Esophagus mucosa (tissue), 1 donor: Measurements from ENCODE around the gene MFAP2. TPM values are rescaled to one million over a fixed set of nuclear protein-coding genes. Genes with fewer than 3 reads are reported as not detected.
"Not testable (repeated sequence)": the region's sequence is repeated elsewhere in the genome, so short reads cannot be mapped to it uniquely, and the experiment has no call there.

Experiments used
- ATAC-seq: fragments of 200-7000 bp; cut with Tn5 transposase; one replicate; pipeline ENCODE4 v1.9.1; 2020
- total RNA-seq: library from RNA; stranded (reverse); gene quantifications from one replicate; pipeline ENCODE4 v1.2.4, GENCODE V29; 2023
- donor health status: DM: yes; HTN: yes; CAD: no.

The MFAP2 gene
- total RNA-seq, 1 donor from 2014 or later: 5.3 TPM

- ATAC-seq: no peak
These were observed 21.9 kb downstream of the MFAP2 start for GRCh38 chr1:16958475-16958874.

DNA sequence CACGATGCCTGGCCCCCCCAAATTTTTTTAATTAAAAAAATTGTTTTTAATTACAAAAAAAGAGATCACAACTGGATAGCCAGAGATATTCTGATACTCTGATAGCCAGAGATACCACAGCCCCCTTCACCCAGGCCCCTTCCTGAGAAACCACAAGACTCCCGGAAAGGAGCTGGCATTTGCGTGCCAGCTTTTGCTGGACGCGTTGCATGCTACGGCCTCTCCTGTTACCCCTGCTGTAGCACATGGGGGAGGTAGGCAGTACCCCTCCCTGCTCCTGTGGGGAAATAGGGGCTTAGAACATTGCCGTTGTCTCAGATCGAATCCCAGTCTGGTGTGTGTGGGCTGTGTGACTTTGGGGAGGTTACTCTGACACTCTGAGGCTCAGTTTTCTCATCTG, 22.7 kb downstream of the MFAP2 start:
- no peak for ATAC-seq

DNA sequence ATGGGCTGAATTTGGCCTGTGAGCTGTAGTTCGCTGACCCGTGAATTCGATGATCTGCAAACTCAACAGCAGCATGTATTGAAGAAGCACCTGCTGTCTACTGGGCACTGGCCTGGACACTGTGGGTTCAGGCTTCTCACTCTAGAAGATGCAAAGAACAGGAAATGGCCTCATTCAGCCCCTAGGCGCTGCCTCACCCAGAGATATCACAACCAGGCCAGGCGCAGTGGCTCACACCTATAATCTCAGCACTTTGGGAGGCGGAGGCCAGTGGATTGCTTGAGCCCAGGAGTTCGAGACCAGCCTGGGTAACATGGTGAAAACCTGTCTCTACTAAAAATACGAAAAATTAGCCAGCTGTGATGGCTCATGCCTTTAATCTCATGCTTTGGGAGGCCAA, 23.6 kb downstream of the MFAP2 start:
- no peak for ATAC-seq

DNA sequence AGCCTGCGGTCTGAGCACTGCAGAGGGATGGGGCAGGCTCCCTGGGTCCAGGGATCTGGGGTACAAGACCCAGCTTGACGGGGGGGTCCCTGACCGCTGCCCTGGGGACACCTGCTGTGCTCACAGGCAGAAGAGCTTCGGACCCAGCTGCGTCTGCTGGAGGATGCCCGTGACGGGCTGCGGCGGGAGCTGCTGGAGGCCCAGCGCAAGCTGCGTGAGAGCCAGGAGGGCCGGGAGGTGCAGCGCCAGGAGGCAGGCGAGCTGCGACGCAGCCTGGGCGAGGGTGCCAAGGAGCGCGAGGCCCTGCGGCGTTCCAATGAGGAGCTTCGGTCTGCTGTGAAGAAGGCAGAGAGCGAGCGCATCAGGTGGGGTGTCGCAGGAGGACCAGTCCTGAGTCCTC, 25.2 kb downstream of the MFAP2 start:
- ATAC-seq: no peak

DNA sequence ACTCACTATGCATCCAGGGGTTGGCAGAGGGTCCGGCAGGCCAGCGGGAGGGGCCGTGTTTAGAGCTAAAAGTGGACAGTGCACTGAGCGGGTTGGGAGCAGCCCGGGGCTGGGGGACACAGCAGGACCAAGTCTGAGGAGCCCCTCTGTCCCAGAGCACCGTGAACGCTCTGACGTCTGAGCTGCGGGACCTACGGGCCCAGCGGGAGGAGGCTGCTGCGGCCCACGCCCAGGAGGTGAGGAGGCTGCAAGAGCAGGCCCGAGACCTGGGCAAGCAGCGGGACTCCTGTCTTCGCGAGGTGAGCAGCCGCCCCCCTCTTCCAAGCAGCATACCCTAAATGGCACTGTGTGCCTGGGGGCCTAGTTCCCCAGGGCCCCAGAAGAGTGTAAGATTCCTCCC, 25.8 kb downstream of the MFAP2 start:
- no peak for ATAC-seq

GRCh38 chr1:16952376-16952775, 28.0 kb downstream of the MFAP2 start:
- ATAC-seq: not testable (repeated sequence)

DNA sequence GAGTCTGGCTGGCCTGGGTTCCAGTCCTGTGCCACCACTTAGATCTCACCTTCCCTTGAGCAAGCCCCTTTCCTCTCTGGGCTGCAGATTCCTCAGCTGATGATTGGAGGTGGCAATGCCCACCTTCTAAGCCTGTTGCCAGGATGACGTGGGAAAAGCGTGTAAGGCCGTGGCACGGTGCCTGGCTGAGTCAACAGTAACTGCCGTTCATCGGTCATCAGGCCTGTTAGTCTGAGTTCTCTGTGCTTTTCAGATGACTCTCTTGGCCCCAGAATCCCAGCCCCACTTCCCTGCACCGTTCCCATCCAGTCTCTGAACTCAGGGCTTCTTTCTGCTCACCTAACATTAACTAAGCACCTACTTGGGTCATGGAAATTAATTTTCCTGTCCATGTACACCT, 31.4 kb downstream of the MFAP2 start:
- ATAC-seq: peak; percentile 47

- peak; percentile 91 for ATAC-seq
These were observed 32.0 kb downstream of the MFAP2 start for GRCh38 chr1:16948282-16948891.

GRCh38 chr1:16946646-16947045, 33.8 kb downstream of the MFAP2 start:
- ATAC-seq: no peak

DNA sequence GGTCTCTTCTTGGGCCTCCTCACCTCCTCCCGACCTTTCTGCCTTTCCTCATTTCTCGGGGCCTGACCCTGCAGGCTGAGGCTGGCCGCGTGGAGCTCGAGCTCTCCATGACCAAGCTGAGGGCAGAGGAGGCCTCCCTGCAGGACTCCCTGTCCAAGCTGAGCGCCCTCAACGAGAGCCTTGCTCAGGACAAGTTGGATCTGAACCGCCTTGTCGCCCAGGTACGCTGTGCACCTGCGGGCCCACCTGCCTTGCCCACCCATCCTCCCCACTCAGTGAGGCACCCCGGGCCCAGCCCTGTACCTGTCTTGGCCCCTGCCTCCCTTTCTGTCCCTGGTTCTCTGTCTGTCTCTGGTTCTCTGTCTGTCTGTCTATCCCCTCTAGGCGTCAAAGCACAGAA, 34.2 kb downstream of the MFAP2 start:
- not testable (repeated sequence) for ATAC-seq

GRCh38 chr1:16945512-16945911, 34.9 kb downstream of the MFAP2 start:
- ATAC-seq: not testable (repeated sequence)

- ATAC-seq: no peak
These were observed 36.4 kb downstream of the MFAP2 start for GRCh38 chr1:16944038-16944437.

- peak; percentile 15 for ATAC-seq
These were observed 40.8 kb downstream of the MFAP2 start for GRCh38 chr1:16939386-16940180.

DNA sequence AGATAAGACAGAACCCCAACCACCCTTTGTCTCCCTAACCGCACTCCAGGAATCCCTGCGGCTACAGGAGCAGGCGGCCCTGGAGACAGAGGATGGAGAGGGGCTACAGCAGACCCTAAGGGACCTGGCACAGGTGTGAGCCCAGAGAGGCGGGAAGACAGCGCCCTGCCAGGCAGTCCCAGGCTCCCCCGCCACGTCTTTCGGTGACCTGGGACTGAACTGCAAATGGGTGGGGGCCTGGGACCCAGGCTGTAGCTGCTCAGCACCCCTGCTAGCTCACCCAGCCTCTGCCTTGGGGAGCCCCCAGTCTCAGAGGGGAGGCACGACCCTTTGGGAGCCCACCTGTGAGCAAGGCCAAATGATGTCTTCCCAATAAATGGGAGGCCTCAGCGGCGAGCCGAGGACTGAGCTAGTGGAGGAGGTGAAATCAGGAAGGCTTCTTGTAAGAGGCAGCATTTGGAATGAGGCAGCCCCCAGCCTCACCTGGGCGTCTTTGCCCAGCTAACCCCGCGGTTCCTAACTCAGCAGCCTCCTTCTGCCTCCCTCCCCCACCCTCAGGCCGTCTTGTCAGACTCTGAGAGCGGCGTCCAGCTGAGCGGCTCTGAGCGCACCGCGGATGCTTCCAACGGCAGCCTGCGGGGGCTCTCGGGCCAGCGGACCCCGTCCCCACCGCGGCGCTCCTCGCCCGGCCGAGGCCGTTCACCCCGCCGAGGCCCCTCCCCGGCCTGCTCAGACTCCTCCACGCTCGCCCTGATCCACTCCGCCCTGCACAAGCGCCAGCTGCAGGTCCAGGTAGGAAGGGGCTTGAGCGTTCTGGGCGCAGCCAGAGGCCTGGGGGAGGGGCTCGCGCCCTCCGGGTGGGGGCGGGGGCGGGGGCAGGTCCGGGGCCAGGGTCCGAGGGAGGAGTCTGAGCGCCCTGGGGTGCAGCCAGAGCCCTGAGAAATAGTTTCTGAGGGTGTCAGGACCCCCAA, 41.8 kb downstream of the MFAP2 start:
- peak; percentile 26 for ATAC-seq

DNA sequence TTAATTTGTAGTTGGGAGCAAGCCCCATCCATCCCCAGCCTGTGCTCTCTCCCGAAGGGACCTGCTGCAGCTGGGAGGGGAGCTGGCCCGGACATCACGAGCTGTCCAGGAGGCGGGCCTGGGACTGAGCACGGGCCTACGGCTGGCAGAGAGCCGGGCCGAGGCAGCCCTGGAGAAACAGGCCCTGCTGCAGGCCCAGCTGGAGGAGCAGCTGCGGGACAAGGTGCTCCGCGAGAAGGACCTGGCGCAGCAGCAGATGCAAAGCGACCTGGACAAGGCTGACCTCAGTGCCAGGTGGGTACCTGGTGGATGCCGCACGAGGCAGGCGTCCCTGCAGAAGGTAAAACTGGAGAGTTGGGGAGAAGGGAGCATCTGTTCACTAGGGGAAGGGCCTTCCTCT, 43.8 kb downstream of the MFAP2 start:
- not testable (repeated sequence) for ATAC-seq

DNA sequence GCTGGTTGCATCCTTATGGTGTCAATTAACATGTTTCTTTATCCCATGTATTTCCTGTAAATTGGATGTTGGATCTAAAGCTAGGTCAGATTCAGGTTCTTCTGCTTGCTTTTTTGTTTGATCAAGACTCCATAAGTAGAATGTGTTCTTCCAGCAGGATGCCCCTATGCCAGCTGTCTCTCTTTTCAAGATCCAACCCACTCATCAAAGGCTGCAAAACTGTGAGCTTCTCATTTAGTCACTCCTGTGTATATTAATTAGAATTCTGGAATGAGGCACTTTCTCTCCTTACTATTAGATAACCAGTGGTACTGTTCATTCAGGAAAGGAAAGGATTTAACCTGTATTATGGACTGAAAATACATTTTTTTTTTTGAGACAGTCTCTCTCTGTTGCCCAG, 46.5 kb downstream of the MFAP2 start:
- not testable (repeated sequence) for ATAC-seq

- ATAC-seq: not testable (repeated sequence)
These were observed 49.0 kb downstream of the MFAP2 start for GRCh38 chr1:16931206-16931934.

- peak; percentile 71 for ATAC-seq
These were observed 51.0 kb downstream of the MFAP2 start for GRCh38 chr1:16929146-16930041.

DNA sequence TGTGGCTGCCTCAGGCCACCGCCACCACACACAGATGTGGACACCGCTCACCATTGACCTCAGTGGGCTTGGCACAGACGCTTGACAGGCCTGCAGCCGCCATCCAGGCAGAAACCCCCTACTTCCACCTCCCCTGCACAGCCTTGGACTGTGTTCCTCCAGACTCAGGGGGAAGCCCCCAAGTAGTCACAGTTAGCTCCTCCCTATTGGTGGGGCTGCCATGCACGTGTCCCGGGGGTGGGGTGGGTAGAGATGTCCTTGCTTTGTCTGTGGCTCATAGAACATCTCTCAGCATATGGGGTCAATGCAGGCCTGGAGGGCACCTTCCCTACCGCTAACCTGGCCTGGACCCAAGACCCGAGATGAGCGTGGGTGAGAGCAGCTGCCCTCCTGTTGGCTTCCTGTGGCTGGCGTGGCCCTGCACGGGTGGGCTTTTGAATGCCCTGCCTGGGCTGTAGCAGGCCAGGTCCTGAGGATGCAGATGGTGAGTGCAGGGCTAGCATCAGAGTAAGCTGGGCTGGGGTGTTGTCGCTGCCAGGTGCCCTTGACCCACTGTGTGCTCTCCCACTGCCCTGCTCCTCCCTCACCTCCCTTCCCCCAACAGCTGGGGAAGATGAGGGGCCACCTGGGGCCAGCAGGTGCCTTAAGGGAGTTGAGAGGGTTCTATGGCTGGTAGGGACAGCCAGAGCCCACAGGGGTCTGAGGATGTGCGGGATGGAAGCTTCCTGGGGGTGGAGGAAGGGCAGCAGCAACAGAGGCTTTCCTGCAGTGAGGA, 52.5 kb downstream of the MFAP2 start:
- no peak for ATAC-seq

DNA sequence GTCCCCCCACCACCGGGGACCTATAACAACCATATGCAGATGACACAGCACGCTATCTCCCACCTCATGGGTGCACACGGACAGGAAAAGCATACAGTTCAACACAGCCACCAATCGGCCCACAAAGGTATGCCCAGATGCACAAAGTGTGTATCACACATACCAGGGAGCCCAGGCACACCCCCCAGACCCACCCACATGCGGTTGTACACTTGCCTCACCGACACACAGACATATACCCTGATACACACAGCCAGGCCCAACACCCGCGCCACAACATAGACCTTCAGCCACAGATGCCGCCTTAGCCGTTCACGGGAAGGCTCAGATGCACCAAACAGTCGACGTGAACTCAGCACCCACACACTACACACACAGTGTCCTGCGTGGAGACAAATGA, 53.2 kb downstream of the MFAP2 start:
- no peak for ATAC-seq
